Activated T-cell treated with anti-CD3 and anti-CD28 coated beads, Interleukin-2, amount 50 U/mL, for 4 hours (primary cell): ENCODE data around the gene GULP1. TPM values are rescaled to one million over a fixed set of nuclear protein-coding genes. Genes with fewer than 3 reads are reported as not detected.

Source experiments
- ATAC-seq, 2 donors: fragments of 200-7000 bp; cut with Tn5 transposase; one replicate each; pipeline ENCODE4 v1.10.0; 2021
- DNase-seq: peaks from one replicate; pipeline ENCODE4 v3.0.0-alpha.2; 2020
- H3K27me3 Mint-ChIP-seq: one replicate; pipeline ENCODE4 v1.8.0; 2021; ENCODE audit warnings: low read depth, mixed read lengths
- H3K36me3 Mint-ChIP-seq: one replicate; pipeline ENCODE4 v1.8.0; 2022; ENCODE audit warnings: mixed read lengths; ENCODE audit not compliant: insufficient read depth
- H3K4me1 Mint-ChIP-seq: one replicate; pipeline ENCODE4 v1.8.0; 2021; ENCODE audit warnings: low read depth, mixed read lengths
- H3K4me3 Mint-ChIP-seq: one replicate; pipeline ENCODE4 v1.8.0; 2021; ENCODE audit warnings: mild to moderate bottlenecking, moderate library complexity, mixed read lengths
- H3K9me3 Mint-ChIP-seq: one replicate; pipeline ENCODE4 v1.8.0; 2021; ENCODE audit warnings: mixed read lengths
- total RNA-seq, 3 donors: library from RNA; stranded (reverse); gene quantifications; one replicate each; pipeline ENCODE4 v1.2.1, GENCODE V29; 2021

GULP1 gene
- under 1 TPM in 2 of 3 donors, not detected in 1; 0.43 to 0.61 TPM for total RNA-seq

GRCh38 chr2:188291617-188292347, at the start of gene GULP1:
Gene GULP1, plus strand, starts transcription at chr2:188291874. Its CDS starts 185,829 bp downstream, at chr2:188477703.
- no peaks in the 10 kb centered on the region for H3K36me3 Mint-ChIP-seq
- DNase-seq (no peak), ATAC-seq (peak; percentile 28 to 40)
- H3K4me3 Mint-ChIP-seq: no peak within 1 kb of the TSS
- no peaks in the 10 kb centered on the region for H3K9me3 Mint-ChIP-seq
- H3K27me3 Mint-ChIP-seq: peaks cover 34% of the 10 kb centered on the region
- H3K4me1 Mint-ChIP-seq: peaks cover 5% of the 10 kb centered on the region

GRCh38 chr2:188243381-188243780, 48.3 kb upstream of the GULP1 start:
- H3K27me3 Mint-ChIP-seq: no peaks in the 10 kb centered on the region
- peaks cover 4% of the 10 kb centered on the region for H3K9me3 Mint-ChIP-seq
- DNase-seq (no peak), ATAC-seq (no peak)
- no peaks in the 10 kb centered on the region for H3K4me1 Mint-ChIP-seq
- no peak overlapping the region for H3K4me3 Mint-ChIP-seq
- no peaks in the 10 kb centered on the region for H3K36me3 Mint-ChIP-seq

- Mint-ChIP-seq H3K27me3 (no peaks in the 10 kb centered on the region), H3K9me3 (no peaks in the 10 kb centered on the region), H3K4me1 (no peaks in the 10 kb centered on the region), H3K4me3 (no peak overlapping the region), H3K36me3 (no peaks in the 10 kb centered on the region)
- ATAC-seq: no peak
- DNase-seq: no peak
Measured at GRCh38 chr2:188244383-188244782, 47.3 kb upstream of the GULP1 start.

- DNase-seq (no peak), ATAC-seq (no peak)
- Mint-ChIP-seq H3K36me3 (no peaks in the 10 kb centered on the region), H3K9me3 (no peaks in the 10 kb centered on the region), H3K4me1 (no peaks in the 10 kb centered on the region), H3K27me3 (no peaks in the 10 kb centered on the region), H3K4me3 (no peak overlapping the region)
Measured at GRCh38 chr2:188245230-188245629, 46.4 kb upstream of the GULP1 start.

GRCh38 chr2:188248513-188248912, 43.2 kb upstream of the GULP1 start:
- H3K36me3 Mint-ChIP-seq: no peaks in the 10 kb centered on the region
- DNase-seq: no peak
- H3K4me1 Mint-ChIP-seq: no peaks in the 10 kb centered on the region
- H3K27me3 Mint-ChIP-seq: no peaks in the 10 kb centered on the region
- ATAC-seq: no peak
- H3K9me3 Mint-ChIP-seq: peaks cover 9% of the 10 kb centered on the region
- H3K4me3 Mint-ChIP-seq: no peak overlapping the region

GRCh38 chr2:188251034-188251433, 40.6 kb upstream of the GULP1 start:
- no peak overlapping the region for H3K4me3 Mint-ChIP-seq
- DNase-seq (no peak), ATAC-seq (no peak)
- no peaks in the 10 kb centered on the region for H3K36me3 Mint-ChIP-seq
- H3K27me3 Mint-ChIP-seq: no peaks in the 10 kb centered on the region
- H3K9me3 Mint-ChIP-seq: peaks cover 9% of the 10 kb centered on the region
- no peaks in the 10 kb centered on the region for H3K4me1 Mint-ChIP-seq

- no peak overlapping the region for H3K4me3 Mint-ChIP-seq
- no peaks in the 10 kb centered on the region for H3K36me3 Mint-ChIP-seq
- no peak for DNase-seq
- H3K9me3 Mint-ChIP-seq: peaks cover 12% of the 10 kb centered on the region
- no peak for ATAC-seq
- no peaks in the 10 kb centered on the region for H3K4me1 Mint-ChIP-seq
- H3K27me3 Mint-ChIP-seq: no peaks in the 10 kb centered on the region
Measured at GRCh38 chr2:188256420-188256819, 35.3 kb upstream of the GULP1 start.

GRCh38 chr2:188265315-188265714, 26.4 kb upstream of the GULP1 start:
- no peak for DNase-seq
- ATAC-seq: no peak
- H3K4me3 Mint-ChIP-seq: no peak overlapping the region
- no peaks in the 10 kb centered on the region for H3K27me3 Mint-ChIP-seq
- H3K36me3 Mint-ChIP-seq: no peaks in the 10 kb centered on the region
- peaks cover 2% of the 10 kb centered on the region for H3K9me3 Mint-ChIP-seq
- no peaks in the 10 kb centered on the region for H3K4me1 Mint-ChIP-seq

GRCh38 chr2:188267776-188268175, 23.9 kb upstream of the GULP1 start:
- Mint-ChIP-seq H3K9me3 (no peaks in the 10 kb centered on the region), H3K4me1 (no peaks in the 10 kb centered on the region), H3K36me3 (no peaks in the 10 kb centered on the region), H3K27me3 (no peaks in the 10 kb centered on the region), H3K4me3 (no peak overlapping the region)
- DNase-seq: no peak
- no peak for ATAC-seq

- no peaks in the 10 kb centered on the region for H3K27me3 Mint-ChIP-seq
- no peak for DNase-seq
- no peaks in the 10 kb centered on the region for H3K36me3 Mint-ChIP-seq
- H3K4me3 Mint-ChIP-seq: no peak overlapping the region
- no peaks in the 10 kb centered on the region for H3K4me1 Mint-ChIP-seq
- H3K9me3 Mint-ChIP-seq: no peaks in the 10 kb centered on the region
- no peak for ATAC-seq
Measured at GRCh38 chr2:188269004-188269403, 22.7 kb upstream of the GULP1 start.

GRCh38 chr2:188272121-188272520, 19.6 kb upstream of the GULP1 start:
- Mint-ChIP-seq H3K4me3 (no peak overlapping the region), H3K9me3 (no peaks in the 10 kb centered on the region), H3K36me3 (no peaks in the 10 kb centered on the region), H3K4me1 (no peaks in the 10 kb centered on the region), H3K27me3 (no peaks in the 10 kb centered on the region)
- ATAC-seq (no peak), DNase-seq (no peak)

- no peak overlapping the region for H3K4me3 Mint-ChIP-seq
- ATAC-seq: no peak
- H3K9me3 Mint-ChIP-seq: no peaks in the 10 kb centered on the region
- no peaks in the 10 kb centered on the region for H3K27me3 Mint-ChIP-seq
- no peak for DNase-seq
- no peaks in the 10 kb centered on the region for H3K4me1 Mint-ChIP-seq
- no peaks in the 10 kb centered on the region for H3K36me3 Mint-ChIP-seq
Measured at GRCh38 chr2:188274274-188274673, 17.4 kb upstream of the GULP1 start.

GRCh38 chr2:188276255-188276654, 15.4 kb upstream of the GULP1 start:
- DNase-seq (no peak), ATAC-seq (no peak)
- Mint-ChIP-seq H3K36me3 (no peaks in the 10 kb centered on the region), H3K9me3 (no peaks in the 10 kb centered on the region), H3K27me3 (no peaks in the 10 kb centered on the region), H3K4me1 (no peaks in the 10 kb centered on the region), H3K4me3 (no peak overlapping the region)

- H3K9me3 Mint-ChIP-seq: peaks cover 1% of the 10 kb centered on the region
- H3K4me3 Mint-ChIP-seq: no peak overlapping the region
- DNase-seq: no peak
- no peaks in the 10 kb centered on the region for H3K27me3 Mint-ChIP-seq
- no peaks in the 10 kb centered on the region for H3K36me3 Mint-ChIP-seq
- no peak for ATAC-seq
- no peaks in the 10 kb centered on the region for H3K4me1 Mint-ChIP-seq
Measured at GRCh38 chr2:188277786-188278185, 13.9 kb upstream of the GULP1 start.

GRCh38 chr2:188278388-188279092, 13.1 kb upstream of the GULP1 start:
- H3K36me3 Mint-ChIP-seq: no peaks in the 10 kb centered on the region
- no peak overlapping the region for H3K4me3 Mint-ChIP-seq
- ATAC-seq: no peak
- H3K27me3 Mint-ChIP-seq: no peaks in the 10 kb centered on the region
- peaks cover 5% of the 10 kb centered on the region for H3K9me3 Mint-ChIP-seq
- H3K4me1 Mint-ChIP-seq: no peaks in the 10 kb centered on the region
- no peak for DNase-seq
